ENCODE results near the gene NBEA. TPM values are rescaled to one million over a fixed set of nuclear protein-coding genes. Genes with fewer than 3 reads are reported as not detected.

NBEA gene
- total RNA-seq, 3 donors from 2014 or later = 7.5 to 18.6 (median 16.1) TPM

DNA sequence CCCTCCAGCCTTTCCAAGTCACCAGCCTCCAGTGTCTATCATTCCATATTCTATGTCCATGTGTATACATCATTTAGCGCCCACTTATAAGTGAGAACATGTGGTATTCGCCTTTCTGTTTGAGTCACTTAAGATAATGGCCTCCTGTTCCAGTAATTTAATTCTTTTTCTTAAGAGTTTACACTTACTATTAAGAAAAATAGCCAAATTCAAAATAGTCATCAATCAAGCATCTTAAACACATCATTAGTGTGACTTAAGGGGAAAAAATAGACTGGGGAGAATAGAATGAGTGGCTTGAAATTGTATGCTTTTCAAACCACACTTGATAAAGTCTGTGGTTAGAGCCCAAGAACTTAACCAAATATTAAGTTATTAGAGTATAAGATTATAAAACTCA is 286.5 kb downstream of the NBEA start:
- TF ChIP-seq POLR2AphosphoS5 (IDR thresholded peaks at IDR 0.05) = no peak
- TF ChIP-seq, protein P1, sequence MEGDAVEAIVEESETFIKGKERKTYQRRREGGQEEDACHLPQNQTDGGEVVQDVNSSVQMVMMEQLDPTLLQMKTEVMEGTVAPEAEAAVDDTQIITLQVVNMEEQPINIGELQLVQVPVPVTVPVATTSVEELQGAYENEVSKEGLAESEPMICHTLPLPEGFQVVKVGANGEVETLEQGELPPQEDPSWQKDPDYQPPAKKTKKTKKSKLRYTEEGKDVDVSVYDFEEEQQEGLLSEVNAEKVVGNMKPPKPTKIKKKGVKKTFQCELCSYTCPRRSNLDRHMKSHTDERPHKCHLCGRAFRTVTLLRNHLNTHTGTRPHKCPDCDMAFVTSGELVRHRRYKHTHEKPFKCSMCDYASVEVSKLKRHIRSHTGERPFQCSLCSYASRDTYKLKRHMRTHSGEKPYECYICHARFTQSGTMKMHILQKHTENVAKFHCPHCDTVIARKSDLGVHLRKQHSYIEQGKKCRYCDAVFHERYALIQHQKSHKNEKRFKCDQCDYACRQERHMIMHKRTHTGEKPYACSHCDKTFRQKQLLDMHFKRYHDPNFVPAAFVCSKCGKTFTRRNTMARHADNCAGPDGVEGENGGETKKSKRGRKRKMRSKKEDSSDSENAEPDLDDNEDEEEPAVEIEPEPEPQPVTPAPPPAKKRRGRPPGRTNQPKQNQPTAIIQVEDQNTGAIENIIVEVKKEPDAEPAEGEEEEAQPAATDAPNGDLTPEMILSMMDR (IDR thresholded peaks at IDR 0.05) = no peak
- no peak for TF ChIP-seq POLR2A (IDR thresholded peaks at IDR 0.05)
- Histone ChIP-seq H3K36me3 (no peaks in the 10 kb centered on the region), H3K27ac (no peak overlapping the region), H3K4me1 (no peaks in the 10 kb centered on the region), H3K9me3 (no peaks in the 10 kb centered on the region), H3K4me3 (no peak overlapping the region), H3K27me3 (no peaks in the 10 kb centered on the region)
- DNase-seq (ENCODE audit: low spot score in 2 of 2) = no peak
- intact Hi-C loops (cut with DNase I; ENCODE audit: low total_unique reads) = no loop called here

GRCh38 chr13:35231426-35231825 is 289.4 kb downstream of the NBEA start:
- no peaks in the 10 kb centered on the region for H3K27me3 ChIP-seq
- DNase-seq (ENCODE audit: low spot score in 2 of 2) = no peak
- no peak overlapping the region for H3K4me3 ChIP-seq
- intact Hi-C loops (cut with DNase I; ENCODE audit: low total_unique reads) = no loop called here
- no peak overlapping the region for H3K27ac ChIP-seq
- no peaks in the 10 kb centered on the region for H3K9me3 ChIP-seq
- TF ChIP-seq POLR2AphosphoS5 (IDR thresholded peaks at IDR 0.05) (no peak), POLR2A (IDR thresholded peaks at IDR 0.05) (no peak)
- TF ChIP-seq, protein P1 (IDR thresholded peaks at IDR 0.05) = no peak
- H3K36me3 ChIP-seq = no peaks in the 10 kb centered on the region
- H3K4me1 ChIP-seq = no peaks in the 10 kb centered on the region

DNA sequence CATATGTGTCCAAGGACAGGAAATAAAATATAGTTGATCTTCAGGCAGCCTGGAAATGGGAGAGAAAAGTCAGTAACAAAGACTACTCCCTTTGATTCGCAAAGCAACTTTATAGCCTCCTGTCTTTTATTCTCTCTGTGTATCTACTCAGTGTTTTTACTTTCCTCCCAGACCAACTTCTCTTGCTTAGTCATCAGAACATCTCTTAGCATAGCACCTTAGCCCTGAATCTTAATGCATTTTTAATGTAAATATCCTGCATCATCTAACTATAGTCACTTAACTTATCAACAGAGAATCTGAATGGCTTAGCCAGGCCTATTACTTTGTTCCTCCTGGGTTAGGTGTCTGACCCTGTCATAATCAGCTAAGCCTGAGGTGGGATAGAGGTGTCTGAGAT is 296.2 kb downstream of the NBEA start:
- no peak for DNase-seq (ENCODE audit: low spot score in 2 of 2)
- TF ChIP-seq, protein P1 (IDR thresholded peaks at IDR 0.05) = no peak
- TF ChIP-seq POLR2A (IDR thresholded peaks at IDR 0.05) = no peak
- TF ChIP-seq POLR2AphosphoS5 (IDR thresholded peaks at IDR 0.05) = no peak
- Histone ChIP-seq H3K27me3 (no peaks in the 10 kb centered on the region), H3K27ac (no peak overlapping the region), H3K4me1 (no peaks in the 10 kb centered on the region), H3K4me3 (no peak overlapping the region), H3K9me3 (no peaks in the 10 kb centered on the region), H3K36me3 (no peaks in the 10 kb centered on the region)
- intact Hi-C loops (cut with DNase I; ENCODE audit: low total_unique reads) = no loop called here

- intact Hi-C loops (cut with DNase I; ENCODE audit: low total_unique reads) = no loop called here
- Histone ChIP-seq H3K9me3 (no peaks in the 10 kb centered on the region), H3K36me3 (no peaks in the 10 kb centered on the region), H3K27me3 (no peaks in the 10 kb centered on the region), H3K27ac (no peak overlapping the region), H3K4me1 (no peaks in the 10 kb centered on the region), H3K4me3 (no peak overlapping the region)
- no peak for DNase-seq (ENCODE audit: low spot score in 2 of 2)
- TF ChIP-seq, protein P1 (IDR thresholded peaks at IDR 0.05) = no peak
- TF ChIP-seq POLR2A (IDR thresholded peaks at IDR 0.05) (no peak), POLR2AphosphoS5 (IDR thresholded peaks at IDR 0.05) (no peak)
Measured at GRCh38 chr13:35252536-35253205, 310.6 kb downstream of the NBEA start.

- no peak overlapping the region for H3K4me3 ChIP-seq
- H3K4me1 ChIP-seq = no peaks in the 10 kb centered on the region
- H3K27ac ChIP-seq = no peak overlapping the region
- TF ChIP-seq POLR2A (IDR thresholded peaks at IDR 0.05) = no peak
- TF ChIP-seq, protein P1 (IDR thresholded peaks at IDR 0.05) = no peak
- DNase-seq (ENCODE audit: low spot score in 2 of 2) = peak; percentile 50 to 51
- no peaks in the 10 kb centered on the region for H3K27me3 ChIP-seq
- H3K9me3 ChIP-seq = no peaks in the 10 kb centered on the region
- intact Hi-C loops (cut with DNase I; ENCODE audit: low total_unique reads) = no loop called here
- no peaks in the 10 kb centered on the region for H3K36me3 ChIP-seq
Measured at GRCh38 chr13:35255241-35255640, 313.2 kb downstream of the NBEA start.

Data from breast epithelium (tissue), 4 donors.